ENCODE measurements around the gene PSME3IP1. TPM values are rescaled to one million over a fixed set of nuclear protein-coding genes. Genes with fewer than 3 reads are reported as not detected.

Gene PSME3IP1
- polyA plus RNA-seq, 1 of the 3 experiments (the other 2 are of a cell fraction), result 80.9 TPM

- Histone ChIP-seq H3K79me2 (ENCODE audit: insufficient read depth) (peaks cover 28% of the 10 kb centered on the region; the same call in 1 of the 2 replicates), H3K36me3 (replicated peaks in 1 of 2; ENCODE audit: control insufficient read depth in 1 of 2, insufficient read depth in 2 of 2, low read length in 1 of 2) (no peaks in the 10 kb centered on the region), H4K20me1 (ENCODE audit: insufficient read depth) (0 out of 2 replicates have a peak, but pooled peaks cover 2% of the 10 kb centered on the region), H3K27ac (ENCODE audit: low read depth in 2 of 2, low read length in 1 of 2) (no peak overlapping the region; a peak in 1 of 4 replicates), H3K4me2 (no peak overlapping the region), H3K9ac (no peak overlapping the region), H3K4me3 (ENCODE audit: low read depth in 2 of 2, low read length in 1 of 2) (no peak overlapping the region), H3K4me1 (ENCODE audit: control insufficient read depth in 1 of 2, insufficient read depth in 2 of 2, low read depth in 1 of 2, low read length in 1 of 2) (peaks cover 0 to 16% of the 10 kb centered on the region in 2 experiments; a peak in 1 of 4 replicates), H3F3A (replicated peaks; ENCODE audit: insufficient read depth) (peaks cover 4% of the 10 kb centered on the region), H3K9me3 (no peaks in the 10 kb centered on the region), H3K27me3 (ENCODE audit: insufficient read depth) (no peaks in the 10 kb centered on the region), H3K9me2 (no peaks in the 10 kb centered on the region), H2AFZ (ENCODE audit: low read depth) (no peak overlapping the region)
- ChIA-PET CTCF (interaction anchor here (1.0 to 8.6 kb wide), 3 partner anchors 10 to 193 kb away, joined by 3 to 67 read pairs (median 3); partner anchors contain the start of gene CPNE2), POLR2A (no interaction called here)
- DNase-seq, result peak; percentile 65
- 89% methylated on average over 1 of the region's 2 CpGs for WGBS (ENCODE audit: low lambda C conversion rate)
- peak; percentile 65 for TF ChIP-seq NFIC (IDR thresholded peaks at IDR 0.05; ENCODE audit: borderline replicate concordance)
- TF ChIP-seq MEF2A (IDR thresholded peaks at IDR 0.05; ENCODE audit: borderline replicate concordance, low read depth), result no peak
Observed at GRCh38 chr16:57106767-57107166, 79.1 kb downstream of the PSME3IP1 start.

- WGBS (ENCODE audit: low lambda C conversion rate), result 93% methylated on average over 7 of the region's 7 CpGs
- Histone ChIP-seq H3K4me1 (ENCODE audit: control insufficient read depth in 1 of 2, insufficient read depth in 2 of 2, low read depth in 1 of 2, low read length in 1 of 2) (peaks cover 0 to 16% of the 10 kb centered on the region in 2 experiments; a peak in 1 of 4 replicates), H3K27ac (ENCODE audit: low read depth in 2 of 2, low read length in 1 of 2) (peak overlapping the region in 1 of 2 experiments; percentile 3; a peak in 1 of 4 replicates), H3K9me2 (no peaks in the 10 kb centered on the region), H4K20me1 (ENCODE audit: insufficient read depth) (peaks cover 5% of the 10 kb centered on the region; the same call in 1 of the 2 replicates), H3K4me3 (ENCODE audit: low read depth in 2 of 2, low read length in 1 of 2) (no peak overlapping the region), H3K9ac (no peak overlapping the region), H3K4me2 (no peak overlapping the region), H3K27me3 (ENCODE audit: insufficient read depth) (no peaks in the 10 kb centered on the region), H3K9me3 (no peaks in the 10 kb centered on the region), H3K36me3 (replicated peaks in 1 of 2; ENCODE audit: control insufficient read depth in 1 of 2, insufficient read depth in 2 of 2, low read length in 1 of 2) (no peaks in the 10 kb centered on the region), H3F3A (replicated peaks; ENCODE audit: insufficient read depth) (no peaks in the 10 kb centered on the region), H2AFZ (ENCODE audit: low read depth) (no peak overlapping the region), H3K79me2 (ENCODE audit: insufficient read depth) (peaks cover 42% of the 10 kb centered on the region; the same call in 1 of the 2 replicates)
- no peak for DNase-seq
- TF ChIP-seq PBX3 (IDR thresholded peaks at IDR 0.05) (no peak), USF2 (IDR thresholded peaks at IDR 0.05; ENCODE audit: borderline replicate concordance, low read depth, low read length) (no peak), TEAD4 (IDR thresholded peaks at IDR 0.05; ENCODE audit: borderline replicate concordance, insufficient read depth) (no peak), JUND (IDR thresholded peaks at IDR 0.05) (no peak)
- CTCF ChIA-PET, result interaction anchor here (0.9 to 8.6 kb wide), 4 partner anchors 12 to 47 kb away, joined by 3 to 67 read pairs (median 3); partner anchors contain the start of gene CPNE2
- POLR2A ChIA-PET, result no interaction called here
Observed at GRCh38 chr16:57105184-57105583, 80.7 kb downstream of the PSME3IP1 start.

- H3K27me3 ChIP-seq (ENCODE audit: insufficient read depth), result no peaks in the 10 kb centered on the region
- POLR2A ChIA-PET, result interaction anchor here (4.1 kb wide), 1 partner anchor 12 kb away, joined by 15 read pairs; the partner anchor contains the start of gene CPNE2
- peak overlapping the region in 1 of 2 experiments; percentile 3; a peak in 1 of 4 replicates for H3K27ac ChIP-seq (ENCODE audit: low read depth in 2 of 2, low read length in 1 of 2)
- H3K4me1 ChIP-seq (ENCODE audit: control insufficient read depth in 1 of 2, insufficient read depth in 2 of 2, low read depth in 1 of 2, low read length in 1 of 2), result peaks cover 0 to 16% of the 10 kb centered on the region in 2 experiments; a peak in 1 of 4 replicates
- no peak overlapping the region for H3K9ac ChIP-seq
- no peaks in the 10 kb centered on the region for H3K36me3 ChIP-seq (replicated peaks in 1 of 2; ENCODE audit: control insufficient read depth in 1 of 2, insufficient read depth in 2 of 2, low read length in 1 of 2)
- WGBS (ENCODE audit: low lambda C conversion rate), result 74% methylated on average over 3 of the region's 3 CpGs
- H3K4me2 ChIP-seq, result no peak overlapping the region
- H2AFZ ChIP-seq (ENCODE audit: low read depth), result no peak overlapping the region
- no peak for DNase-seq
- peaks cover 46% of the 10 kb centered on the region; the same call in 1 of the 2 replicates for H3K79me2 ChIP-seq (ENCODE audit: insufficient read depth)
- H3K9me3 ChIP-seq, result no peaks in the 10 kb centered on the region
- no peaks in the 10 kb centered on the region for H3F3A ChIP-seq (replicated peaks; ENCODE audit: insufficient read depth)
- no peak overlapping the region for H3K4me3 ChIP-seq (ENCODE audit: low read depth in 2 of 2, low read length in 1 of 2)
- no peaks in the 10 kb centered on the region for H3K9me2 ChIP-seq
- peaks cover 5% of the 10 kb centered on the region; the same call in 1 of the 2 replicates for H4K20me1 ChIP-seq (ENCODE audit: insufficient read depth)
- CTCF ChIA-PET, result interaction anchor here (1.1 to 8.6 kb wide), 4 partner anchors 12 to 44 kb away, joined by 3 to 67 read pairs (median 6); partner anchors contain the start of gene CPNE2
- TF ChIP-seq TEAD4 (IDR thresholded peaks at IDR 0.05; ENCODE audit: borderline replicate concordance, insufficient read depth), result no peak
- no peak for TF ChIP-seq RXRA (IDR thresholded peaks at IDR 0.05; ENCODE audit: borderline replicate concordance, low read depth)
- TF ChIP-seq FOXM1 (IDR thresholded peaks at IDR 0.05; ENCODE audit: low read depth), result no peak
- no peak for TF ChIP-seq JUND (IDR thresholded peaks at IDR 0.05)
- no peak for TF ChIP-seq MXI1 (IDR thresholded peaks at IDR 0.05; ENCODE audit: low read depth, low read length)
- TF ChIP-seq EP300 (IDR thresholded peaks at IDR 0.05; ENCODE audit: borderline replicate concordance in 1 of 2, low read depth in 1 of 2, low read length in 1 of 2), result no peak
- no peak for TF ChIP-seq NRF1 (IDR thresholded peaks at IDR 0.05; ENCODE audit: low read depth, low read length)
- no peak for TF ChIP-seq PBX3 (IDR thresholded peaks at IDR 0.05)
- TF ChIP-seq MEF2A (IDR thresholded peaks at IDR 0.05; ENCODE audit: borderline replicate concordance, low read depth), result no peak
- TF ChIP-seq CHD2 (IDR thresholded peaks at IDR 0.05; ENCODE audit: low read length, partially characterized antibody), result no peak
- TF ChIP-seq RFX5 (IDR thresholded peaks at IDR 0.05; ENCODE audit: low read length), result no peak
- no peak for TF ChIP-seq MAX (IDR thresholded peaks at IDR 0.05; ENCODE audit: low read depth)
- no peak for TF ChIP-seq RCOR1 (IDR thresholded peaks at IDR 0.05; ENCODE audit: low read length)
- TF ChIP-seq TCF12 (IDR thresholded peaks at IDR 0.05), result no peak
- TF ChIP-seq SMC3 (IDR thresholded peaks at IDR 0.05; ENCODE audit: low read depth, low read length), result no peak
Observed at GRCh38 chr16:57104706-57105105, 81.1 kb downstream of the PSME3IP1 start.
